H9 (cell line): ENCODE results near the gene UBE2Z. TPM values are rescaled to one million over a fixed set of nuclear protein-coding genes. Genes with fewer than 3 reads are reported as not detected.

Experiments used
- DNase-seq: peaks from one replicate; pipeline ENCODE4 v3.0.0-alpha.2; 2017
- H2AFZ ChIP-seq: one replicate; pipeline ENCODE4 v1.6.1; 2013; ENCODE audit warnings: mild to moderate bottlenecking, low read length, control low read depth, moderate library complexity
- H2AK5ac ChIP-seq: 2 replicates; pipeline ENCODE4 v1.6.1; 2013; ENCODE audit warnings: low read length, control low read depth, mixed read lengths; ENCODE audit not compliant: insufficient read length
- H2BK120ac ChIP-seq: one replicate; pipeline ENCODE4 v1.6.1; 2013; ENCODE audit warnings: low read depth, mild to moderate bottlenecking, low read length, control low read depth, inconsistent platforms; ENCODE audit not compliant: poor library complexity, severe bottlenecking
- H2BK12ac ChIP-seq: 2 replicates; pipeline ENCODE4 v1.6.1; 2013; ENCODE audit warnings: low read length, control low read depth, mixed read lengths, low read depth; ENCODE audit not compliant: insufficient read length
- H2BK15ac ChIP-seq: 2 replicates; pipeline ENCODE4 v1.6.1; 2013; ENCODE audit warnings: low read depth, low read length, control low read depth
- H2BK20ac ChIP-seq: one replicate; pipeline ENCODE4 v1.6.1; 2013; ENCODE audit warnings: low read depth, mild to moderate bottlenecking, low read length, control low read depth, inconsistent platforms; ENCODE audit not compliant: poor library complexity, severe bottlenecking
- H2BK5ac ChIP-seq: 2 replicates; pipeline ENCODE4 v1.6.1; 2013; ENCODE audit warnings: low read length, control low read depth, mixed read lengths; ENCODE audit not compliant: insufficient read length
- H3K14ac ChIP-seq: 2 replicates; pipeline ENCODE4 v1.6.1; 2013; ENCODE audit warnings: low read length, control low read depth; ENCODE audit not compliant: insufficient read depth
- H3K18ac ChIP-seq: 2 replicates; pipeline ENCODE4 v1.6.1; 2013; ENCODE audit warnings: low read depth, mild to moderate bottlenecking, mixed read lengths, low read length, control low read depth; ENCODE audit not compliant: insufficient read length
- H3K23ac ChIP-seq: 2 replicates; pipeline ENCODE4 v1.6.1; 2013; ENCODE audit warnings: low read length, control low read depth, mixed read lengths, low read depth; ENCODE audit not compliant: insufficient read length
- H3K23me2 ChIP-seq: 2 replicates; pipeline ENCODE4 v1.6.1; 2013; ENCODE audit warnings: low read depth, mild to moderate bottlenecking, mixed read lengths, low read length, control low read depth; ENCODE audit not compliant: insufficient read length, poor library complexity, severe bottlenecking
- H3K27ac ChIP-seq: 2 replicates; pipeline ENCODE4 v1.5.1; 2013; ENCODE audit warnings: low read length, control low read depth, mixed read lengths, low read depth; ENCODE audit not compliant: insufficient read length
- H3K27me3 ChIP-seq: 2 replicates; pipeline ENCODE4 v1.6.1; 2013; ENCODE audit warnings: low read length, control low read depth, inconsistent platforms; ENCODE audit not compliant: insufficient read depth
- H3K4ac ChIP-seq: 2 replicates; pipeline ENCODE4 v1.6.1; 2013; ENCODE audit warnings: low read depth, mild to moderate bottlenecking, control low read depth, inconsistent platforms, low read length, moderate library complexity
- H3K4me1 ChIP-seq: 2 replicates; pipeline ENCODE4 v1.6.1; 2013; ENCODE audit warnings: low read length, control low read depth, inconsistent platforms; ENCODE audit not compliant: insufficient read depth
- H3K4me2 ChIP-seq: 2 replicates; pipeline ENCODE4 v1.6.1; 2013; ENCODE audit warnings: low read length, control low read depth, mixed read lengths; ENCODE audit not compliant: insufficient read length, insufficient read depth
- H3K56ac ChIP-seq: 2 replicates; pipeline ENCODE4 v1.6.1; 2013; ENCODE audit warnings: low read depth, mild to moderate bottlenecking, mixed read lengths, low read length, control low read depth; ENCODE audit not compliant: insufficient read length
- H3K79me1 ChIP-seq: 2 replicates; pipeline ENCODE4 v1.6.1; 2013; ENCODE audit warnings: low read depth, mild to moderate bottlenecking, moderate library complexity, low read length, control low read depth, inconsistent platforms; ENCODE audit not compliant: insufficient read depth, poor library complexity, severe bottlenecking
- H3K79me2 ChIP-seq: 2 replicates; pipeline ENCODE4 v1.6.1; 2013; ENCODE audit warnings: low read length, control low read depth, inconsistent platforms; ENCODE audit not compliant: insufficient read depth
- H3K9ac ChIP-seq: 2 replicates; pipeline ENCODE4 v1.6.1; 2013; ENCODE audit warnings: low read length, control low read depth, mixed read lengths; ENCODE audit not compliant: insufficient read length; ENCODE audit errors: extremely low read depth
- H3K9me3 ChIP-seq: one replicate; pipeline ENCODE4 v1.6.1; 2013; ENCODE audit warnings: low read depth, low read length, inconsistent platforms; ENCODE audit not compliant: control insufficient read depth
- H3T11ph ChIP-seq: one replicate; pipeline ENCODE4 v1.6.1; 2013; ENCODE audit warnings: mild to moderate bottlenecking, low read length, control low read depth, inconsistent platforms
- H4K20me1 ChIP-seq: one replicate; pipeline ENCODE4 v1.6.1; 2013; ENCODE audit not compliant: control insufficient read depth, insufficient read length, insufficient read depth
- H4K5ac ChIP-seq: 2 replicates; pipeline ENCODE4 v1.6.1; 2013; ENCODE audit warnings: low read depth, mild to moderate bottlenecking, mixed read lengths, low read length, control low read depth; ENCODE audit not compliant: insufficient read length
- H4K8ac ChIP-seq: replicated peaks from 2 replicates; pipeline ENCODE4 v1.6.1; 2013; ENCODE audit warnings: low read length, control low read depth, mixed read lengths, low read depth; ENCODE audit not compliant: insufficient read length
- H4K91ac ChIP-seq: 2 replicates; pipeline ENCODE4 v1.6.1; 2013; ENCODE audit warnings: low read depth, mild to moderate bottlenecking, moderate library complexity, mixed read lengths, low read length, control low read depth; ENCODE audit not compliant: insufficient read length
- H3K27ac Mint-ChIP-seq, 3 experiments: 2 replicates in 2 of 3; 3 replicates in 1 of 3; pipeline ENCODE4 v1.8.0; 2020 to 2021; ENCODE audit warnings: mixed read lengths in 3 of 3, mild to moderate bottlenecking in 1 of 3, moderate library complexity in 1 of 3
- H3K27me3 Mint-ChIP-seq: 2 replicates; pipeline ENCODE4 v1.8.0; 2021; ENCODE audit warnings: low read depth, mild to moderate bottlenecking, moderate library complexity, mixed read lengths
- H3K36me3 Mint-ChIP-seq, 3 experiments: 2 replicates in 2 of 3; 3 replicates in 1 of 3; pipeline ENCODE4 v1.8.0; 2020 to 2021; ENCODE audit warnings: low read depth in 3 of 3, mixed read lengths in 3 of 3; ENCODE audit not compliant: insufficient read depth in 1 of 3
- H3K4me1 Mint-ChIP-seq, 2 experiments: 2 replicates each; pipeline ENCODE4 v1.8.0; 2020; ENCODE audit warnings: mixed read lengths in 2 of 2
- H3K4me3 Mint-ChIP-seq, 2 experiments: 2 replicates in 1 of 2; 3 replicates in 1 of 2; pipeline ENCODE4 v1.8.0; 2020 to 2021; ENCODE audit warnings: mild to moderate bottlenecking in 2 of 2, mixed read lengths in 2 of 2, moderate library complexity in 1 of 2
- H3K9me3 Mint-ChIP-seq, 2 experiments: 2 replicates in 1 of 2; 3 replicates in 1 of 2; pipeline ENCODE4 v1.8.0; 2020; ENCODE audit warnings: mild to moderate bottlenecking in 2 of 2, mixed read lengths in 2 of 2, moderate library complexity in 1 of 2
- CTCF ChIP-seq: fragments of 200-600 bp; sonication (generic); conservative IDR thresholded peaks from 3 replicates; pipeline ENCODE4 v1.8.0; 2021; ENCODE audit warnings: antibody characterized with exemption, mild to moderate bottlenecking
- WGBS: extraction: QIAGEN DNeasy Blood & Tissue Kit; methylation state at CpG from one replicate; pipeline ENCODE4 v1.1.7; 2013; ENCODE audit warnings: missing lambda C conversion rate, low lambda C conversion rate, mixed read lengths; ENCODE audit not compliant: insufficient read length; ENCODE audit errors: extremely low coverage; 5-methylcytosine and 5-hydroxymethylcytosine counted together
- long read RNA-seq: library from polyadenylated mRNA; unstranded; transcript quantifications from one replicate; pipeline ENCODE4 v2.0.0, GENCODE V29; 2020
- total RNA-seq: library from RNA; stranded (reverse); gene quantifications from 2 replicates; pipeline ENCODE4 v1.2.1, GENCODE V29; 2021

The UBE2Z gene
- 78.0 and 80.0 TPM in 2 replicates for total RNA-seq
- long read RNA-seq, full-length matches to known transcripts = 32 of 43 reads
- long read RNA-seq, partial matches to known transcripts = 4 of 43 reads
- long read RNA-seq, other reads (novel, unspliced or antisense) = 7 of 43 reads

- Histone ChIP-seq H3K79me2 (peaks cover 32% of the 10 kb centered on the region), H3T11ph (no peak within 1 kb of the TSS), H3K27ac (peak within 1 kb of the TSS; percentile 87), H4K91ac (no peak within 1 kb of the TSS), H3K18ac (peak within 1 kb of the TSS; percentile 91), H2BK15ac (peak within 1 kb of the TSS; percentile 82; the same call in 1 of the 2 replicates), H2AFZ (no peak within 1 kb of the TSS), H3K4ac (no peak within 1 kb of the TSS), H3K27me3 (no peaks in the 10 kb centered on the region), H3K9ac (peak within 1 kb of the TSS; percentile 93), H4K8ac (no peak within 1 kb of the TSS), H2BK5ac (peak within 1 kb of the TSS; percentile 80), H3K23ac (no peak within 1 kb of the TSS), H3K4me1 (peaks cover 7% of the 10 kb centered on the region; the same call in 1 of the 2 replicates), H3K9me3 (no peaks in the 10 kb centered on the region), H3K23me2 (peaks cover 7% of the 10 kb centered on the region), H2BK12ac (peak within 1 kb of the TSS; percentile 46), H4K20me1 (peaks cover 2% of the 10 kb centered on the region), H2BK20ac (no peak within 1 kb of the TSS), H4K5ac (peak within 1 kb of the TSS; percentile 56), H3K79me1 (peaks cover 10% of the 10 kb centered on the region), H3K4me2 (peak within 1 kb of the TSS; percentile 100), H2AK5ac (no peak within 1 kb of the TSS), H3K56ac (peak within 1 kb of the TSS; percentile 85), H2BK120ac (no peak within 1 kb of the TSS), H3K14ac (peak within 1 kb of the TSS; percentile 97)
- Mint-ChIP-seq H3K27me3 (no peaks in the 10 kb centered on the region), H3K4me1 (peaks cover 25 to 26% of the 10 kb centered on the region in 2 experiments), H3K27ac (peak within 1 kb of the TSS; percentile 97 to 98 (median 98)), H3K36me3 (peaks cover 25 to 38% (median 38%) of the 10 kb centered on the region in 3 experiments), H3K4me3 (peak within 1 kb of the TSS; percentile 89 to 94), H3K9me3 (no peaks in the 10 kb centered on the region)
- TF ChIP-seq CTCF = peak; percentile 28; the same call in 2 of the 3 replicates
- peak; percentile 99 for DNase-seq
- WGBS = no CpG with 5 or more reads among the region's 81 CpGs
Observed at GRCh38 chr17:48908047-48908843, at the start of gene UBE2Z. Gene UBE2Z, plus strand, starts transcription at chr17:48908407. Its CDS starts 97 bp downstream, at chr17:48908504.
